Testis (tissue), 3 donors: ENCODE results near the gene C1QL3. TPM values are rescaled to one million over a fixed set of nuclear protein-coding genes. Genes with fewer than 3 reads are reported as not detected.

ENCODE experiments used
- DNase-seq: peaks from one replicate; pipeline ENCODE4 v3.0.0-alpha.2; 2019
- H3K27ac ChIP-seq, 2 donors: fragments of 200-600 bp; sonication (generic); one replicate each; pipeline ENCODE4 v1.5.1; 2019
- H3K27me3 ChIP-seq: fragments of 200-600 bp; sonication (generic); one replicate; pipeline ENCODE4 v1.5.1; 2019
- H3K36me3 ChIP-seq: fragments of 200-600 bp; sonication (generic); one replicate; pipeline ENCODE4 v1.5.1; 2017; ENCODE audit warnings: low read depth; ENCODE audit errors: missing control alignments
- H3K4me1 ChIP-seq: fragments of 200-600 bp; sonication (generic); one replicate; pipeline ENCODE4 v1.5.1; 2019
- H3K4me3 ChIP-seq, 2 donors: fragments of 200-600 bp; sonication (generic); one replicate each; pipeline ENCODE4 v1.5.1; 2017 to 2019
- H3K9me3 ChIP-seq: fragments of 200-600 bp; sonication (generic); one replicate; pipeline ENCODE4 v1.5.1; 2017
- POLR2A ChIP-seq: fragments of 450-650 bp; IDR thresholded peaks from one replicate; pipeline ENCODE4 v1.6.1; 2017; ENCODE audit warnings: antibody characterized with exemption, mild to moderate bottlenecking, moderate library complexity
- WGBS, 2 donors: methylation state at CpG; one replicate each; pipeline ENCODE4 v1.1.5; 2018; 5-methylcytosine and 5-hydroxymethylcytosine counted together
- intact Hi-C: fragments of 100-400 bp; cut with DNase I; formaldehyde crosslinking; loops from one replicate; pipeline ENCODE4 v1.15.1; 2023; ENCODE audit warnings: low total_unique reads
- polyA plus RNA-seq: library from polyadenylated mRNA; stranded (reverse); fragments of 350-450 nt; fragmentation: Illumina TruSeq; extraction: RNeasy Lipid Tissue Mini Kit (QIAGEN cat#74804); gene quantifications from one replicate; pipeline ENCODE4 v1.2.3, GENCODE V29; 2014; ENCODE audit warnings: low read depth, low replicate concordance; ENCODE audit not compliant: insufficient read depth
- total RNA-seq, 2 donors: library from RNA; depleted of rRNA; stranded (reverse); fragments of >200 nt; gene quantifications; one replicate each; pipeline ENCODE4 v1.2.3, GENCODE V29; 2016
- TF ChIP-seq, protein P1 (sequence below), 3 experiments: fragments of 450-650 bp in 2 of 3; fragments of 200-600 bp in 1 of 3; sonication (generic) in 1 of 3; IDR thresholded peaks; one replicate each; pipeline ENCODE4 v1.5.1; 2016 to 2019; ENCODE audit warnings: antibody characterized with exemption in 3 of 3, mild to moderate bottlenecking in 2 of 3, moderate library complexity in 1 of 3

Gene C1QL3
- total and polyA plus RNA-seq, 3 donors from 2014 or later, result 0.16 to 0.25 TPM; not detected in 1

GRCh38 chr10:16544099-16544498, 22.4 kb upstream of the C1QL3 start:
- Histone ChIP-seq H3K36me3 (no peaks in the 10 kb centered on the region), H3K9me3 (no peaks in the 10 kb centered on the region), H3K27me3 (no peaks in the 10 kb centered on the region), H3K4me1 (no peaks in the 10 kb centered on the region), H3K27ac (no peak overlapping the region), H3K4me3 (no peak overlapping the region)
- TF ChIP-seq POLR2A, result no peak
- TF ChIP-seq, protein P1, sequence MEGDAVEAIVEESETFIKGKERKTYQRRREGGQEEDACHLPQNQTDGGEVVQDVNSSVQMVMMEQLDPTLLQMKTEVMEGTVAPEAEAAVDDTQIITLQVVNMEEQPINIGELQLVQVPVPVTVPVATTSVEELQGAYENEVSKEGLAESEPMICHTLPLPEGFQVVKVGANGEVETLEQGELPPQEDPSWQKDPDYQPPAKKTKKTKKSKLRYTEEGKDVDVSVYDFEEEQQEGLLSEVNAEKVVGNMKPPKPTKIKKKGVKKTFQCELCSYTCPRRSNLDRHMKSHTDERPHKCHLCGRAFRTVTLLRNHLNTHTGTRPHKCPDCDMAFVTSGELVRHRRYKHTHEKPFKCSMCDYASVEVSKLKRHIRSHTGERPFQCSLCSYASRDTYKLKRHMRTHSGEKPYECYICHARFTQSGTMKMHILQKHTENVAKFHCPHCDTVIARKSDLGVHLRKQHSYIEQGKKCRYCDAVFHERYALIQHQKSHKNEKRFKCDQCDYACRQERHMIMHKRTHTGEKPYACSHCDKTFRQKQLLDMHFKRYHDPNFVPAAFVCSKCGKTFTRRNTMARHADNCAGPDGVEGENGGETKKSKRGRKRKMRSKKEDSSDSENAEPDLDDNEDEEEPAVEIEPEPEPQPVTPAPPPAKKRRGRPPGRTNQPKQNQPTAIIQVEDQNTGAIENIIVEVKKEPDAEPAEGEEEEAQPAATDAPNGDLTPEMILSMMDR (IDR thresholded peaks at IDR 0.05), result no peak
- intact Hi-C loops, result no loop called here
- WGBS, 2 donors, result 39 to 50% methylated on average over 3 of the region's 3 CpGs
- DNase-seq, result no peak

DNA sequence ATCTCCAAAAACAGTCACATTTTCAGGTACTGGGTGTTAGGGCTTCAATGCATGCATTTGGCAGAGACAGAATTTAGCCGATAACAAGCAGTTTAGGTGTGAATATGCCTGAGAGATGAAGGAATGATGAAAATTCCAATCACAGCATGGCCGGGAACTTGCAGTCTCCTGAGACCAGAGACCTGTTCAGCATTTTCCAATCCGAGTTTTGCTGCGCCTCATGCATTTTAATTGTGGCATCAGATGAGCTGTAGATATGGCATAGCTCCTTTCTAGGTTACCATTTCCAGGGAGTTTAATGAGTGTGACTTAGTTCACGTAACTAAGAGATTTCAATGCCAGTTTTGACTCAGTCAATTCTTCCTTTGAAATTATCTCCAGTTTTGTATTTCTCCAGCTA, 14.5 kb upstream of the C1QL3 start:
- no peaks in the 10 kb centered on the region for H3K4me1 ChIP-seq
- H3K27ac ChIP-seq, result no peak overlapping the region
- no peak for DNase-seq
- no peaks in the 10 kb centered on the region for H3K27me3 ChIP-seq
- intact Hi-C loops, result no loop called here
- TF ChIP-seq, protein P1 (IDR thresholded peaks at IDR 0.05), result no peak
- TF ChIP-seq POLR2A, result no peak
- no peaks in the 10 kb centered on the region for H3K36me3 ChIP-seq
- no peak overlapping the region for H3K4me3 ChIP-seq
- H3K9me3 ChIP-seq, result no peaks in the 10 kb centered on the region
- WGBS, 2 donors, result 94 to 96% methylated on average over 5 of the region's 5 CpGs

DNA sequence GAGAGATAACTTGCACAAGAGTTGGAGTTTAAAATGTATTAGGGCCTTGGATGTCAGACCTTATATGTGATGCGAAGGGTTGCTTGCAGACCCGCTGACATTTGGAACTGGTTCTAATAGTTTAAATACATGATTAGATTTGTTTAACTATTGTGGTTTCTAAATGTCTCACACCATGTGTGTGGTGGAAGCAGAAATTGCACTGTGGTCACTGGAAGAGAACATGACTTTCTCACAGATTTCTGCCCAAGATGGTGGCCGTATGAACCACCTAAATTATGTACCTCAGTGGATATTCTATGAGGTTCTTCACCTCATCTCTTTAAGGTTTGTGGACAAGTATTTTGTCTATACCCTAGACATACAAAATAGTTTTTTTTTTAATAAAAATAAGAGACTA, 8.2 kb upstream of the C1QL3 start:
- 74 to 88% methylated on average over 3 of the region's 3 CpGs for WGBS, 2 donors
- no peaks in the 10 kb centered on the region for H3K4me1 ChIP-seq
- intact Hi-C loops, result no loop called here

GRCh38 chr10:16527452-16527851, 5.8 kb upstream of the C1QL3 start:
- H3K4me3 ChIP-seq, result no peak overlapping the region
- no peak for DNase-seq
- 62 to 68% methylated on average over 4 of the region's 4 CpGs for WGBS, 2 donors
- intact Hi-C loops, result no loop called here
- H3K36me3 ChIP-seq, result no peaks in the 10 kb centered on the region
- H3K4me1 ChIP-seq, result no peaks in the 10 kb centered on the region
- H3K27me3 ChIP-seq, result no peaks in the 10 kb centered on the region
- TF ChIP-seq, protein P1 (IDR thresholded peaks at IDR 0.05), result no peak
- no peak overlapping the region for H3K27ac ChIP-seq
- H3K9me3 ChIP-seq, result no peaks in the 10 kb centered on the region

More for the DNA sequence above, 8.2 kb upstream of the C1QL3 start:
- H3K36me3 ChIP-seq, result no peaks in the 10 kb centered on the region
- H3K27me3 ChIP-seq, result no peaks in the 10 kb centered on the region
- TF ChIP-seq POLR2A, result no peak
- TF ChIP-seq, protein P1 (IDR thresholded peaks at IDR 0.05), result no peak
- no peak overlapping the region for H3K4me3 ChIP-seq
- no peak overlapping the region for H3K27ac ChIP-seq
- no peak for DNase-seq
- H3K9me3 ChIP-seq, result no peaks in the 10 kb centered on the region

GRCh38 chr10:16520900-16521299, 779 bp downstream of the C1QL3 start:
- Histone ChIP-seq H3K4me3 (peak overlapping the region; percentile 36 to 38), H3K27ac (no peak overlapping the region), H3K4me1 (no peaks in the 10 kb centered on the region), H3K36me3 (no peaks in the 10 kb centered on the region), H3K9me3 (no peaks in the 10 kb centered on the region), H3K27me3 (no peaks in the 10 kb centered on the region)
- TF ChIP-seq, protein P1 (IDR thresholded peaks at IDR 0.05), result no peak
- TF ChIP-seq POLR2A, result no peak
- intact Hi-C loops, result no loop called here
- 1% methylated on average over 17 of the region's 39 CpGs; no CpG with 5 or more reads in 1 of the 2 donors for WGBS, 2 donors
- no peak for DNase-seq
